Measurements from ENCODE around the gene FEZF2. TPM values are rescaled to one million over a fixed set of nuclear protein-coding genes. Genes with fewer than 3 reads are reported as not detected.

FEZF2 gene
- total and polyA plus RNA-seq, 2 of the 8 experiments (the other 6 are each of a cell fraction or from before 2014, with no cell fraction given): 0.06 TPM; not detected in 1

DNA sequence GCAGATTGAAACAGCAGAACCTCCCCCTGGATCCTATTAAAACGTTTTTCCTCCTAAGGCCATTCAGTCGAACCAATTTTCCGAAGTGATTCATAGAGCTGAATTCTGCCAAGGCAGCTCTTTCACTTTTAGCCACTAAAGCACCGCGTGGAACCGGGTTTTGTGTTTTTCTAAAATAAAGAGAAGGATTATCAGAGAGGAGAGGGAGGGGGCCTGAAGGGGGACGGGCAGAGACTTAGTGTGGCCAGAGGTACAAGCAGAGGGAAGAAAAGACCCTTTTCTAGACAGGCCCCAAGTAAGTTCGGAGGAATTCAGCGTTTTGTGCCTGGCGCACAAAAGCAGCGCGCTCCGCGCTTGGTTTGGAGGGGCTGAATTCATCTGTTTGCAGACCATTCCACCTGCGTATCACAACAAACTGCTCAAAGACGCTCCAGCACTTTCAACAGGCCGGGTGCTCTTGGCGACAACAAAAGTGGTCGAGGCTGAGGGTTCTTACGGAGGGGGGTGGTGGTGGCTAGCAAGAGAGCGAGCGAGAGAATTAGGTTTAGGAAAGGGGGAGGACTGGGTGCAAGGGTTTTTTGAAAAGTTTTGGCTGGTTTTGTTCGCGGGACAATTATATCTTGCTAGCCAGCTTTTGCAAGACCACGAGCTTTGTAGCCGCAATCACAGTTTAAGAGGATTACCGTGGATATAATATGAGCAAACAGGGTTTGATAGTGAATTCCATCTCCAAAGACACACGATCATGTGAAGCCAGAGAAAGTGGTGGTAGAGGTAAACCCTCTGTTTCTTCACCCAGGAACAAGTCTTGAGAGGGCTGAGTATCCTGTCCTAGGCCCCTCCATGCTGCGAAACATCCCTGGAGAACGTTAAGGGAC is 1.2 kb upstream of the FEZF2 start:
- H3K4me1 ChIP-seq (replicated peaks in 1 of 4; ENCODE audit: control insufficient read depth in 3 of 4, insufficient read depth in 4 of 4, low read length in 3 of 4): peaks cover 25 to 74% (median 46%) of the 10 kb centered on the region in 4 experiments
- no peak overlapping the region for H3K9ac ChIP-seq (replicated peaks in 1 of 4; ENCODE audit: extremely low read depth in 1 of 4, low read depth in 3 of 4, low read length in 3 of 4)
- no peaks in the 10 kb centered on the region for H3K79me1 ChIP-seq (ENCODE audit: low read depth, low read length)
- no peaks in the 10 kb centered on the region for H3K79me2 ChIP-seq (ENCODE audit: control insufficient read depth in 1 of 2, insufficient read depth in 2 of 2, low read length in 2 of 2)
- H3K4ac ChIP-seq (replicated peaks; ENCODE audit: insufficient read length, low read depth, low read length): no peak overlapping the region
- H3K27ac ChIP-seq (ENCODE audit: low read depth, low read length): no peak overlapping the region
- H3K23ac ChIP-seq (ENCODE audit: insufficient read length): no peak overlapping the region
- peak overlapping the region; percentile 69 to 90 for H3K4me2 ChIP-seq (ENCODE audit: insufficient read depth in 1 of 2, low read depth in 2 of 2, low read length in 2 of 2)
- no peaks in the 10 kb centered on the region; a peak in 1 of 4 replicates for H3K9me3 ChIP-seq (ENCODE audit: insufficient read depth in 2 of 2, low read depth in 1 of 2, low read length in 1 of 2)
- H2BK12ac ChIP-seq (ENCODE audit: low read depth, low read length): peak overlapping the region; percentile 69
- H4K8ac ChIP-seq (ENCODE audit: extremely low read depth, insufficient read depth, low read length): no peak overlapping the region
- H2BK15ac ChIP-seq (ENCODE audit: low read length): no peak overlapping the region
- H3K27me3 ChIP-seq (replicated peaks in 1 of 4; ENCODE audit: control insufficient read depth in 3 of 4, extremely low read depth in 1 of 4, insufficient read depth in 3 of 4, low read length in 3 of 4): peaks cover 84 to 100% (median 99%) of the 10 kb centered on the region in 4 experiments
- H2BK5ac ChIP-seq (ENCODE audit: low read depth, low read length): no peak overlapping the region; the same call in 1 of the 2 replicates
- no peak overlapping the region for H2AFZ ChIP-seq (ENCODE audit: low read length)
- POLR2A ChIA-PET (ENCODE audit: partially characterized antibody): interaction anchor here (0.9 to 1.2 kb wide), 2 partner anchors 41 to 165 kb away, joined by 3 to 4 read pairs; no protein-coding TSS in a partner anchor
- H2AK5ac ChIP-seq (ENCODE audit: low read depth, low read length): peak overlapping the region; percentile 65; the same call in 1 of the 2 replicates
- peak overlapping the region in 3 of 4 experiments; percentile 4 to 60 (median 19); a peak in 5 of 8 replicates for H3K4me3 ChIP-seq (ENCODE audit: extremely low read depth in 1 of 4, insufficient read depth in 2 of 4, low read depth in 3 of 4, low read length in 4 of 4)
- peak overlapping the region; percentile 39 for H3K18ac ChIP-seq (ENCODE audit: extremely low read depth, low read length)
- H4K20me1 ChIP-seq (replicated peaks in 1 of 2; ENCODE audit: control insufficient read depth in 1 of 2, insufficient read depth in 2 of 2, low read length in 2 of 2): peaks cover 0 to 25% of the 10 kb centered on the region in 2 experiments
- H3K14ac ChIP-seq (ENCODE audit: insufficient read length): no peak overlapping the region
- FAIRE-seq: peak; percentile 52
- WGBS, 2 experiments (ENCODE audit: extremely low coverage in 1 of 2, insufficient coverage in 1 of 2, insufficient read length in 1 of 2, insufficient replicate concordance in 2 of 2, low coverage in 1 of 2, low lambda C conversion rate in 2 of 2, missing lambda C conversion rate in 1 of 2): 3% methylated on average over 30 of the region's 30 CpGs; no CpG with 5 or more reads in 1 of the 2 experiments
- no peak overlapping the region for H3K56ac ChIP-seq (replicated peaks; ENCODE audit: insufficient read length, low read depth, low read length)
- no peak overlapping the region for H2BK120ac ChIP-seq (replicated peaks; ENCODE audit: low read depth, low read length)
- no peak overlapping the region for H4K91ac ChIP-seq (replicated peaks; ENCODE audit: insufficient read length, low read length)
- H3K36me3 ChIP-seq (ENCODE audit: control insufficient read depth in 2 of 4, insufficient read depth in 4 of 4, low read length in 3 of 4): 0 out of 8 replicates have a peak, but pooled peaks cover 0 to 4% (median 0%) of the 10 kb centered on the region in 4 experiments
- H3K23me2 ChIP-seq (ENCODE audit: low read depth, low read length): peaks cover 3% of the 10 kb centered on the region; the same call in 1 of the 2 replicates
- no peak overlapping the region for H4K5ac ChIP-seq (ENCODE audit: insufficient read length, low read depth, low read length)
- no peak for DNase-seq (ENCODE audit: low read depth in 1 of 2, low spot score in 2 of 2)
- CTCF ChIA-PET (ENCODE audit: partially characterized antibody): interaction anchor here (0.6 to 2.1 kb wide), 10 partner anchors 9 to 248 kb away, joined by 3 to 8 read pairs (median 4); no protein-coding TSS in a partner anchor
- H2BK20ac ChIP-seq (ENCODE audit: low read length): peak overlapping the region; percentile 57; the same call in 1 of the 2 replicates
- TF ChIP-seq, protein P1, sequence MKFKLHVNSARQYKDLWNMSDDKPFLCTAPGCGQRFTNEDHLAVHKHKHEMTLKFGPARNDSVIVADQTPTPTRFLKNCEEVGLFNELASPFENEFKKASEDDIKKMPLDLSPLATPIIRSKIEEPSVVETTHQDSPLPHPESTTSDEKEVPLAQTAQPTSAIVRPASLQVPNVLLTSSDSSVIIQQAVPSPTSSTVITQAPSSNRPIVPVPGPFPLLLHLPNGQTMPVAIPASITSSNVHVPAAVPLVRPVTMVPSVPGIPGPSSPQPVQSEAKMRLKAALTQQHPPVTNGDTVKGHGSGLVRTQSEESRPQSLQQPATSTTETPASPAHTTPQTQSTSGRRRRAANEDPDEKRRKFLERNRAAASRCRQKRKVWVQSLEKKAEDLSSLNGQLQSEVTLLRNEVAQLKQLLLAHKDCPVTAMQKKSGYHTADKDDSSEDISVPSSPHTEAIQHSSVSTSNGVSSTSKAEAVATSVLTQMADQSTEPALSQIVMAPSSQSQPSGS (IDR thresholded peaks at IDR 0.05; ENCODE audit: low read length): no peak
- peak; percentile 93 for TF ChIP-seq SUZ12 (IDR thresholded peaks at IDR 0.05; ENCODE audit: low read length)
- TF ChIP-seq RFX5 (IDR thresholded peaks at IDR 0.05; ENCODE audit: borderline replicate concordance, low read depth, low read length): no peak
- TF ChIP-seq RNF2 (IDR thresholded peaks at IDR 0.05; ENCODE audit: borderline replicate concordance, low read depth, low read length, missing control alignments, poor library complexity, severe bottlenecking): peak; percentile 87
- no peak for TF ChIP-seq KDM1A (IDR thresholded peaks at IDR 0.05; ENCODE audit: borderline replicate concordance, low read length)
- TF ChIP-seq SP1 (IDR thresholded peaks at IDR 0.05; ENCODE audit: low read depth, low read length): no peak
- TF ChIP-seq NRF1 (IDR thresholded peaks at IDR 0.05; ENCODE audit: low read depth, low read length): no peak
- no peak for TF ChIP-seq SIRT6 (IDR thresholded peaks at IDR 0.05; ENCODE audit: low read length)
